Measurements from ENCODE around the gene CA10. TPM values are rescaled to one million over a fixed set of nuclear protein-coding genes. Genes with fewer than 3 reads are reported as not detected.

Gene CA10
- total and polyA plus RNA-seq, 2 donors (not counting 3 experiments of a cell fraction or from before 2014, with no cell fraction given), result not detected

DNA sequence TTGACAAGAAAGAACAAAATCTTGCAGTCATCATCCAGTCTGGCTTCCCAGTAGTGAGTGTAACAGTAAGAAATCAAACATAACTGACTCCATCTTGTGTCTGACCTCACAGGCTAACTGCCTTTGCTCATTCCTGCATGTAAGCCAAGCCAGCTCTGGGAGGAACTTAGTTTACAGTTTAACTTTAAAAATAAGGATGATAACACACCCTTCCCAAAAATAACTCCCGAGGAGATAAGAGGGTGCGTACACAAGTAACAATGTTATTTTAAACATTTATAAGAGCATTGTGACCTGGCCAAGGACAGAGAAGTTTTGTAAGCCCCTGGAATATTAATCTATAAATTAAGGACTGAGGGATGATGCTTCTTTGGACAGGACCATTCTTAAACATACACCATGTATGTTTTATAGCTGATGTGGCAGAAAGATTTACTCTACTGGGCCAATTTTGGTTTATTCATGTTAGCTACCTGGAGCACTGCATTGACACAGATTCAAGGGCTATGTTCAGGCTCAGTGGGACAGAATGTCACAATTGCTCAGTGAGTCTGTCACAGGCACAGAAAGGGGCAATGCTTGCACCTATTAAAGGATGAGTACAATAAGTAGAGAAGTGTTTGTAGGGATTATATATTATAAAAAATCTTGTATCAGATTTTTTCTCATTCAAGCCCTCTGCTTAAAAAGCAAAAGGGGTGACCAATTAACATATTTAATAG, 554.1 kb downstream of the CA10 start:
- Histone ChIP-seq H3K4me2 (ENCODE audit: insufficient read depth, low read length) (no peak overlapping the region), H3K4me3 (replicated peaks in 1 of 3; ENCODE audit: insufficient read depth in 1 of 3, low read depth in 1 of 3, low read length in 3 of 3) (no peak overlapping the region), H3K27me3 (ENCODE audit: control insufficient read depth in 2 of 2, insufficient read depth in 2 of 2, low read length in 2 of 2) (no peaks in the 10 kb centered on the region), H3K79me2 (ENCODE audit: control insufficient read depth, insufficient read depth, low read length) (no peaks in the 10 kb centered on the region), H3K9ac (replicated peaks; ENCODE audit: extremely low read depth, insufficient read depth, low read length) (no peak overlapping the region), H3K4me1 (ENCODE audit: control insufficient read depth, extremely low read depth, insufficient read depth, low read length) (no peaks in the 10 kb centered on the region), H3K27ac (ENCODE audit: insufficient read depth, low read depth, low read length) (no peak overlapping the region), H3K9me1 (replicated peaks; ENCODE audit: control insufficient read depth, extremely low read depth, insufficient read depth, low read length) (no peaks in the 10 kb centered on the region), H3K9me3 (replicated peaks; ENCODE audit: control insufficient read depth, insufficient read depth, low read length) (no peaks in the 10 kb centered on the region), H2AFZ (ENCODE audit: low read depth, low read length) (no peak overlapping the region), H3K36me3 (ENCODE audit: control insufficient read depth in 2 of 2, extremely low read depth in 1 of 2, insufficient read depth in 2 of 2, low read length in 2 of 2) (no peaks in the 10 kb centered on the region), H4K20me1 (replicated peaks; ENCODE audit: control insufficient read depth, extremely low read depth, insufficient read depth, low read length) (no peaks in the 10 kb centered on the region)
- POLR2A ChIA-PET, result no interaction called here
- no peak for FAIRE-seq
- BruUV-seq (replicated peaks), result no TSS peak
- dilution Hi-C loops (cut with MboI; ENCODE audit: extremely low pct_ligation_motif_present, low sequenced_read_pairs) (no loop called here), intact Hi-C loops (cut with micrococcal nuclease) (no loop called here)
- no peak for DNase-seq (ENCODE audit: low read depth, low spot score)
- CTCF ChIA-PET, result no interaction called here
- TF ChIP-seq, protein P1, sequence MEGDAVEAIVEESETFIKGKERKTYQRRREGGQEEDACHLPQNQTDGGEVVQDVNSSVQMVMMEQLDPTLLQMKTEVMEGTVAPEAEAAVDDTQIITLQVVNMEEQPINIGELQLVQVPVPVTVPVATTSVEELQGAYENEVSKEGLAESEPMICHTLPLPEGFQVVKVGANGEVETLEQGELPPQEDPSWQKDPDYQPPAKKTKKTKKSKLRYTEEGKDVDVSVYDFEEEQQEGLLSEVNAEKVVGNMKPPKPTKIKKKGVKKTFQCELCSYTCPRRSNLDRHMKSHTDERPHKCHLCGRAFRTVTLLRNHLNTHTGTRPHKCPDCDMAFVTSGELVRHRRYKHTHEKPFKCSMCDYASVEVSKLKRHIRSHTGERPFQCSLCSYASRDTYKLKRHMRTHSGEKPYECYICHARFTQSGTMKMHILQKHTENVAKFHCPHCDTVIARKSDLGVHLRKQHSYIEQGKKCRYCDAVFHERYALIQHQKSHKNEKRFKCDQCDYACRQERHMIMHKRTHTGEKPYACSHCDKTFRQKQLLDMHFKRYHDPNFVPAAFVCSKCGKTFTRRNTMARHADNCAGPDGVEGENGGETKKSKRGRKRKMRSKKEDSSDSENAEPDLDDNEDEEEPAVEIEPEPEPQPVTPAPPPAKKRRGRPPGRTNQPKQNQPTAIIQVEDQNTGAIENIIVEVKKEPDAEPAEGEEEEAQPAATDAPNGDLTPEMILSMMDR (IDR thresholded peaks at IDR 0.05; ENCODE audit: extremely low read depth in 1 of 2, insufficient read depth in 1 of 2, low read depth in 1 of 2, low read length in 2 of 2), result no peak
- TF ChIP-seq, protein P2, sequence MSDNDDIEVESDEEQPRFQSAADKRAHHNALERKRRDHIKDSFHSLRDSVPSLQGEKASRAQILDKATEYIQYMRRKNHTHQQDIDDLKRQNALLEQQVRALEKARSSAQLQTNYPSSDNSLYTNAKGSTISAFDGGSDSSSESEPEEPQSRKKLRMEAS (IDR thresholded peaks at IDR 0.05; ENCODE audit: insufficient read depth, insufficient read length), result no peak
- TF ChIP-seq FOS (IDR thresholded peaks at IDR 0.05; ENCODE audit: borderline replicate concordance, insufficient read depth, low read length) (no peak), EZH2 (IDR thresholded peaks at IDR 0.05; ENCODE audit: borderline replicate concordance, low read depth, low read length, severe bottlenecking) (no peak), POLR2AphosphoS5 (IDR thresholded peaks at IDR 0.05; ENCODE audit: insufficient read depth, low read depth, low read length) (no peak), GATA2 (IDR thresholded peaks at IDR 0.05; ENCODE audit: insufficient read depth, insufficient read length, low read depth, low read length) (no peak), JUN (IDR thresholded peaks at IDR 0.05; ENCODE audit: borderline replicate concordance, insufficient read depth, insufficient read length, low read depth) (no peak), POLR2A (IDR thresholded peaks at IDR 0.05; ENCODE audit: low read depth, low read length) (no peak), MYC (IDR thresholded peaks at IDR 0.05; ENCODE audit: low read depth, low read length) (no peak)
